Testis (tissue), 2 donors: ENCODE measurements around the gene PI4KB.

Experiments
- CTCF ChIP-seq, 3 experiments: fragments of 450-650 bp in 2 of 3; fragments of 200-600 bp in 1 of 3; sonication (generic) in 1 of 3; IDR thresholded peaks; one replicate each; pipeline ENCODE4 v1.5.1; 2016 to 2019; ENCODE audit warnings: antibody characterized with exemption in 3 of 3, mild to moderate bottlenecking in 2 of 3, moderate library complexity in 1 of 3
- POLR2A ChIP-seq: fragments of 450-650 bp; IDR thresholded peaks from one replicate; pipeline ENCODE4 v1.6.1; 2017; ENCODE audit warnings: antibody characterized with exemption, mild to moderate bottlenecking, moderate library complexity

- TF ChIP-seq CTCF (IDR thresholded peaks at IDR 0.05) (peak in 1 of 3 experiments; percentile 5), POLR2A (no peak)
Measured at GRCh38 chr1:151254217-151255213, 72.7 kb downstream of the PI4KB start, which contains the start of gene PSMD4.
